HG03342 (cell line): ENCODE data around the gene OSBPL1A.
"Not testable (repeated sequence)": the region's sequence is repeated elsewhere in the genome, so short reads cannot be mapped to it uniquely, and the experiment has no call there.

Experiments used
- ATAC-seq: cut with Tn5 transposase; IDR thresholded peaks from one replicate; pipeline ENCODE4 v1.9.1; 2021; ENCODE audit warnings: mild to moderate bottlenecking, moderate library complexity; ENCODE audit not compliant: unreplicated experiment

Gene OSBPL1A

DNA sequence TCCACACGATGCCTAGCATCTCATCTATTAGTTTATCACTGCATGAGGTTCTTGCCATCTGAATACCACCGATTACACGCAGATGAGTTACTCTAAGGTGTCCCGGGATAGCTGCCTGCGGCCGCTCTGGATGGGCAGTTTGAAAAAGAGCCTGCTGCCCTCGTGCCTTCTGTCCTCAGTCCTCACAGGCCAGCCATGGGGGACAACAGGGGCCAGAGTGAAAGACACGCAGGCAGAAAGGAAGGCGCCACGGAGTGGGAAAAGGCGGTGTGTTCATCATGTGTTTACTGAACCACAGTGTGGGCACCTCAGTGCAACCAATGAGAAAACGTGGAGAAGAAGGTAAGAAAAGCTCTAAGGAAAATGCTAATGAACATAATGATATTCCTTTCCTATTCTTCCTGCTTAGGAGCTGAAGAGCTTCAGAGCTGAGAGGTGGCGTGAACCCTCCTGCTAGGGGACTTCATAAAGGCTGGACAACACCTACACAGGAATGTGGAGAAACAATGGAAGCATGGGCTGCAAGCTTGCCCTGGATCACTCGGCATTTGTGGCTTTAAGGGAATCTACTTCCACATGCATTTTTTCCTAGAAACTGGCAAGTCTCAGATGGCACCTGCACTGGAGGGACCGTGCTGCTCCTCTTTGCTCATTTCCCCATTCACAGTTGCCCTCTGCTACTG is 207.8 kb downstream of the OSBPL1A start:
- no peak for ATAC-seq

DNA sequence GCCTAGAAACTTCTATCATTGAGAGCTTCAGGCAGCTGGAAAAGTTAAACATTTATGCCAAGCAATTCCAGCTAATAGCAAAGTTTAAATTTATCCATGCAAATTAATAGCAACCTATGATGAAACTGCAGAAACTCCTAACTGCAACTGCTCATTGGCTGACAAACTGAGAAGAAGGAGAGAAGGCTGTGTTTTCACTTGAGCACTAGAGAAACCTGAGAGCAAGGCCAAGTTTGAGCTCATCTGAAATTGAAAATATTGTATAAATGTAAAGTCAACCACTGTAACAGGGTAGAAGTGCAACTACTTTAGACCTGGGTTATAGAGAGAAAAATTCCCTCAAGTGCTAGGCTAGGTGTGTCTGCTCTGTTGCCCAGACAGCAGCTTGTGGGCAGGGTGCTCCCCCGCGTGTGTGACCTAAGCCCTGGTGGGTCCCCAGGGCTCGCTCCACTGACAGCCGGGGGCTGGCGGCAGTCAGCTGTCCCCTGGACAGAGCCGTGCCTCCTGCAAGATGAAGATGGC is 208.6 kb downstream of the OSBPL1A start:
- ATAC-seq, result peak; percentile 79

DNA sequence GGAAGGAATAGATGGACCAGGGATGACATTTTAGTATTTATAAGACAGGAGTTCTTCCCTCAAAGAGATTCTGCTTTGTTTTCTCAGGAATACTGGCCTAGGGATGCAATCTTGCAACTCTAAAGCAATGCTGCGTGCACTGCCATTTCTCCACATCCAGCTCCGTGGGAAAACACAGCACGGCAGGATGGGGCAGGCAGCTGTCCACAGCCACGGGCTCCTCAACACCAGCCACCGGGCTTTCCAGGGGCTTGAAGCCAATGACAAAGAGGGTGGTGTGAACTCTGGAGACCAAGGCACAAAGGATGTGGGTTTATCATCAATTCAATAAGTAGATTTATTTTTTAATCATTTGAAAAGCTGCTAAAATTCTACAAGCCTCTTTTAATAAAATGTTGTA is 209.5 kb downstream of the OSBPL1A start:
- no peak for ATAC-seq

DNA sequence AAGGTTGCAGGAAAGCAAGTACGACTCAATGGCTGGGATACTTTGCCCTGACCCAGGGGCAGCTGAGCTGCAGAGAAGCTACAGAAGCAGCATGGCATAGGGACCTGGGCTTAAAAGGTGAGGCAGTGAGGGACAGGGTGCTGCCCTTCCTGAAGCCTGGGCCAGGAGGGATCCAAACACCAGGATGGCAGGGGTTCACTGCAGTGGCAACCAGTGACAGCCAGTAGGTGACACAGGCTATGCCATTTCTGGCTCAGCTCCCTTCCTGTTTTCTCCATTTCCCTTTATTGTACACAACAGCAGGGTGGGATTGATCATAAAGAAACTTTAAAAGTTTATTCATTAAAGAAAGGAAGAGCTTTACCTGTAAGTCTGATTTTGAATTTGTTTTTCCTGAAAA is 209.9 kb downstream of the OSBPL1A start:
- no peak for ATAC-seq

DNA sequence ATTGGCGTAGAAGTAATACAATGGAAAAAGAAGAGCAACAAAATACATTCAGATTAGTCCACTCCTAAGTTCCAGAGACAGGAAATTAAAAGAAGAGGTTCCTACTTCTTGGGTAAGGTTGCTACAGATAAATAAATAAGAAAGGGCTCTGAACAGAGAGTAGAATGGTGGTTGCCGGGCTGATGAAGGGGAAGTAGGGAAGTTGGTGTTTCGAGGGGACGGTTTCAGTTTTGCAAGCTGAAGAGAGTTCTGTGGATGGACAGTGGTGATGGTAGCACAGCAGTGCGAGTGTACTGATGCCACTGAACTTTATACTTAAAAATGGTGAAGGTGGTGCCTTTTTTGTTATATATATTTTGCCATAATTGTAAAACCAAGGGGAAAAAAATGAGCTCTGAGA is 210.6 kb downstream of the OSBPL1A start:
- ATAC-seq, result peak; percentile 49

DNA sequence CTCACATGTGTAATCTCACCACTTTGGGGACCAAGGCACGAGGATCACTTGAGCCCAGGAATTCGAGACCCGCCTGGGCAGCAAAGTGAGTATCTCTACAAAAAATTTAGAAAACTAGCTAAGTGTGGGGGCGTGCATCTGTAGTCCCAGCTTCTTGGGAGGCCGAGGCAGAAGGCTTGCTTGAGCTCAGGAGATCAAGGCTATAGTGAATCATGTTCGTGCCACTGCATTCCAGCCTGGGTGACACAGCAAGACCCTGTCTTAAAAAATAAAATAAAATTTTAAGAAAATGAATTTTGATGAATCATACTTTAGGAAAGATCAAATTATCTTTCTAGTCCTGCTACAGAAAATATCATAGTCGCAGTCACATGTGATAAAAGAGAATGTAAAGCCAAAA is 211.8 kb downstream of the OSBPL1A start:
- ATAC-seq, result no peak

DNA sequence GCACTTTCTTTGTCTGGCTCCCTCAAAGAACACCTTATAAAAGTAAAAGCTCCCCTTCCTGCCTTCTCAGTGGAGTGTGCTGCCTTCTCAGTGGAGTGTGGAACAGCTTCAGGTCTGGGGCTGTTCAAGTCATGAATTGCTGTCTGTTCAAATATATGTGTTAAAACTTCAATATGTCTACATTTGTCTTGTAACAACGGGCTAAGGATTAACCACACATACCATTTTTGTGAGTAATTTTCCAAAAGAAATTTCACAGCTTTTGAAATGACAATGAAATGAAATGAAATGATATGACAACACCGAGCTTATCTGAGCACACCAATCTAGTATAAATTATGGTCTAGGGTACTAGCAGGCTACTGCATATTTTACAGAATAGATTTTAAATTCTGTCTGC is 215.8 kb downstream of the OSBPL1A start:
- ATAC-seq, result no peak

DNA sequence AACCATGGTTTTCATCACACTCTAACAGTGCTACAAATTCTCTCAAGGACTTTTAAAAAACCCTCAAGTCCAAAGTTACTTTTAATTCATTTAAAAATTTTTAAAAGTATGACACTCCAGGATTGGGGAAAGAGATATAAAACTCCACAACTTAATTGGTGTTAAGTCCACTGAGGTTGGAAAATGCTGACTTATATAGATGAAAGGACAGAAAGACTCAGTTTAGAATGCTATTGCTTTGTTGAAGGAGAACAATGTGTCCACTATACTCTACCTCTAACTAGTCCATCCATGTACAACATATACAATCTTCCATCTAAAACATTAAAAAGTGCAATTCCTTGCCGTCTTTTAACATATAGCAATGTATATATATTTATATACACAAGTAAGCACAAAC is 217.6 kb downstream of the OSBPL1A start:
- ATAC-seq, result no peak

DNA sequence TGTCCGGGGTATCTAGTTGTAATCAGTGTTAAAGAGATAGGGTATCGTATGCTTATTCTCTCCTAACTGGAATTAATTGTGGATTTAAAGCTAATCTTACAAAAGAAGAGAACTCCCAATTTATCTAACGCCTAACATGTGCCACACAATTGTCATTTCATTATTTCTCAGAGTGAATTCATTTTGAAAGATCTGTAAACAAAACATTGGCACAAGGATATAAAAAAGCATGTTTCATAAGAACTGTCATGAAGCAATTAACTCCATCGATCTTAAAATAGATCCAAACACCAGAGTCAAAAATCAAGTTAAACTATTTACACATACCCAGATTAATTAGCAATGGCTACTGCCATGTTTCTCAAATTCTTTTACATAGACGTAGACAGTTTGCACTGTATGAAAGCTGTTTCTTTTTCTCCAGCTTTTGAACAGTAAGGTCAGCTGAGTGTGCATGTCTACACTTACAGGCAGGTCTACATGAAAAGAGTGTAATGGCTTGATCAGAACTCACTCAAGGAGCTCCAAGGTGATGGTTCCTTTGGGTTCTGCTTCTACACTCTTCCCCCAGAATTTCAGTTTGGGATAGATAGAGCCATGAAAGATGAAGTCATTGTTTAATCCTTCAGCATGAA is 220.0 kb downstream of the OSBPL1A start:
- no peak for ATAC-seq

DNA sequence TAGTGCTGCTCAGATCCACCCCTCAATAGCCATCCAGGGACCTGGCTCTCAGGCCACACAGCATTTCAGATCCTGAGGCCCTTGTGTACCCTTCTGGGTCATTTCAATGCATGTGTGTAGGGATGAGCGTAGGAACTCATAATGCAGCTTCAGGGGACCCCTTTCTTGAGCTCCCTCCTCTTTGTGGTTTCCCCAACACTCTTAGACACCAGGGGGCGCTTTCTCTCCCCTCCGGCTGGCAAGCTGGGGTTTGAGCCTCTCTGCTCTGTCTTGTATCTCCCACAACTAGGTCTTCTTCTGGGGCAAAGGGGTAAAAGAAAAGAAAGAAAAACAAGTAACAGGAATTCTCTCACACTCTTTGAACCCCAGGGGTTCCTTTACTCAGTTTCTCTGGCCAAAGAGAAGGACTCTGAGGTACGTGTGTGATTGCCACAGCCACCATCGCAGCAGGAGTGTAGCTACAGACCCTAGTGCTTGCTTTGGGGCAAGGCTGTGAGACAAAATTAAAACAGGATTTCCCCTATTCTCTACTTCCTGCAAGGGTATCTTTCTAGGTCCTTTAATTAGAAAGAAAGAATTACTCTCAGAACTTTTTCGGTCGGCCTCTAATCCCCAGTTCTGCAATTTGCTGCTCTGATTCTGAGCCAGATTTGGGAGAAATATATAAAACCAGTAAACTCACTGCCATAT is 220.8 kb downstream of the OSBPL1A start:
- ATAC-seq, result peak; percentile 85

DNA sequence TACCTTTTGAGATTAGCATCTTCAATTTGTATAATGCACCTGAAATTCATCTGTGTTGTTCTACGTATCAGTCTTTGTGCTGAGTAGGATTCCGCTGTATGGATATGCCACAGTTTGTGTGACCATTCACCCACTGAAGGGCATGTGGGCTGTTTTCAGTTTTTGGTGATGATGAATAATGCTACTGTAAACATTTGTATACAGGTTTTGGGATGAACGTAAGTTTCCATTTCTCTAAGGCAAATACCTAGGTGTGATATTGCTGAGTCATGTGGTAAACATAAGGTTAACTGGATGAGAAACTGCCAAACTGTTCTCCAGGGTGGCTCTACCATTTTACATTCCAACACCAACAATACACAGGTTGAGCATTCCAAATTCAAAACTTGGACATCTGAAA is 223.6 kb downstream of the OSBPL1A start:
- no peak for ATAC-seq

DNA sequence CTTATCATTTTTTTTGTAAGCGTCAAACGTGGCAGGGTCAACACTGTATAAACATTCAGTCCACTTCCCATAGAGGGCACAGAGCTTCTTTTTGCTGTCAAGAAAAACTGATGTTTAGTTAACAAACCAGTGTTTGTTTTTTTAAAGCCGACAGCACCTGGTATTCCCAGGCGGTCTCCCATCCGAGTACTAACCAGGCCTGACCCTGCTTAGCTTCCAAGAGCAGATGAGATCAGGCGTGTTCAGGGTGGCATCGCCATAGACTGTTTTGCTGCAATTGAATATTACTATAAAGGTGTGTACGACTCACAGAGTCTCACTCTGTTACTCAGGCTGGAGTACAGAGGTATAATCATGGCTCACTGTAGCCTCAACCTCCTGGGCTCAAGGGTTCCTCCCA is 227.3 kb downstream of the OSBPL1A start:
- ATAC-seq, result no peak

DNA sequence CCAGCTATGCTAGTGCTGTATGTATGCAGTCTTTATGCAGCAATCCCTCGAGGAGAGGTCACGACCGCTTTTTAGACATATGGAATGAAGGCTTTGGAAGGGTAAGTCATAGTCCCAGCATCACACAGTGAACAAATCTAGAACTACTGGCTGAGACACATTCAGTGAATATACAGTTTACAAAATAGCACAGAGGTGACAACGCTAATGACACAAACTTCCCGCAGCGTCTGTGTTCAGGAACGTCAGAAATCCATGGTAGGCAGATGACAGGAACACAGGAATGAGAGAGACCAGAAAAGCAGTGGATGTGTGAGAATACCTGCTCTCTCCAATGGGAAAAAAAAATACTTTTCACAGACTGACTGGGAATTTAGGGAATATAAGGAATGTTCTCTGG is 229.1 kb downstream of the OSBPL1A start:
- no peak for ATAC-seq

DNA sequence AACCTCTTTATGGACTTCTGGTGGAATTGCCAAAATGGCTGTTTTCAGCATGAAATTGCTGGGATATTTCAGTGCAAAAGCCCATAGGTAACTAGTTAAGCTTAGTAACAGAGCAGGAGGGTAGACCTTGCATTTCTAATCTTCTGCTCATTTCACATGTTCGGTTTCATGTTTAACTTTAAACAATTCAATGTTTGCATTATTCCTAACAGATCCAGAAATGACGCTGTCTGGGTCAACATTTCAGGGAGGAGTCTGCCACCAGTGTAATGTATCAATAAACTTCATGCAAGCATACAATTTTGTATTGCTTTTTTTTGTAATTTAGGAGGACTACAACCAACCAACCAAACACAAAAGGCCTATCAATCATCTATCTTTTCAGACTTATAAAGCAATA is 236.3 kb downstream of the OSBPL1A start:
- ATAC-seq, result no peak

DNA sequence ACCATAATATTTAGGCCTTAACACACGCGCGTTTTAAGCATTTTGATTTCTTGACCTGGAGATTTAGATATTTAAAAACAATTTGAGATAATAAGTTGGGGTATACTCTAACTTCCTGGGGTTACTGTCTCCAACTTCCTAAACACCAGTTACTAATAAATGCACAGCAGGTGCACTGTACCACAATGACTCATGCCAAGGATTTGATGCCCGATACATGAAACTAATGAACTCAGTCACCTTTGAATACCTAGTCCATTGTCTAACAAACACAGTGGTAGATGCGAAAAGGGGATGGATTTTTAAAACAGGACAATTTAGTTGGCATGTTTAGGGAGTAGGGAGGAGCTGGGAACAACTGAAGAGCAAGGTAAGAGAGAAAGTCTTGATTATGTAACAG is 237.5 kb downstream of the OSBPL1A start:
- no peak for ATAC-seq

DNA sequence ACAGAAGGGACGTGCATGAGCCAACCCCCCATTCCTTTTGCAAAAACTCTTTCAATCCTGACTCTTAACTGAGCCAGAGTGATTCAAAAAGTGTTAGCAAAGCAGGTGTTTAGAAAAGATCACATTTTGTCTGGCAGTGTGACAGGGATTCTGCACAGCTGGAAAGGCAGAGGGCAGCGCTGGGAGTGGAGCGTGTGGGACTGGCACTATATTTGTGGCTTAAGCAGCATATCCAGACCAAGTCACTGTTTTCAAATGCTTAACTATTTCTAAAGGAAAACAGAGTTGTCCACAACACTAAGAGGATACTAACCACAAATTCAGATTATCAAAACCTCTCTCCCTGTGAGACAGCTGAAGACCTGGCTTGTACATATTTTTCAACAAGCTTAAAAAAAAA is 239.8 kb downstream of the OSBPL1A start:
- no peak for ATAC-seq

DNA sequence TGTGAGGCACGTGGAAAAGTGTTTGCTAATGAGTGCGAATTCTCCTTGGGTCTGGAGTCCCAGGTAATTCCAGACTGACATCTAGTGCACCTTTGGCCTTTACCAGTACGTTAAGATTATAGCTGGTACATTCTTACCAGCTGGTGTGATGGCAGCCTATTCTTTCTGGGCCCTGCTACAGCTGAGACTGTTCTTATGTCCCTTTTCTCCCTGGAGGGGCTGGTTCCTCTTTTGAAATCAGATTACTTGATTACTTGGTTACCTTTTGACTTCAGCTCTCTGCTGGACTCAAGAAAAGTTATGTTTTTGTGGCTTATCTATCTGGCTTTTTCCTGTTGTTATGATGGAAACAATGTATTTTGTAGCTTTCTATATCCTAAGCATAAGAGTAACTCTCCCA is 244.2 kb downstream of the OSBPL1A start:
- ATAC-seq, result no peak

DNA sequence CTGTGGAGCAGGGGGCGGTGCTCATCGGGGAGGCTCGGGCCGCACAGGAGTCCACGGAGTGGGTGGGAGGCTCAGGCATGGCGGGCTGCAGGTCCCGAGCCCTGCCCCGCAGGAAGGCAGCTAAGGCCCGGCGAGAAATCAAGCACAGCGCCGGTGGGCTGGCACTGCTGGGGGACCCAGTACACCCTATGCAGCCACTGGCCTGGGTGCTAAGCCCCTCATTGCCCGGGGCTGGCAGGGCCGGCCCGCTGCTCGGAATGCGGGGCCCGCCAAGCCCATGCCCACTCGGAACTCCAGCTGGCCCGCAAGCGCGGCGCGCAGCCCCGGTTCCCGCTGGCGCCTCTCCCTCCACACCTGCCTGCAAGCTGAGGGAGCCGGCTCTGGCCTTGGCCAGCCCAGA is 248.0 kb downstream of the OSBPL1A start:
- ATAC-seq, result not testable (repeated sequence)

DNA sequence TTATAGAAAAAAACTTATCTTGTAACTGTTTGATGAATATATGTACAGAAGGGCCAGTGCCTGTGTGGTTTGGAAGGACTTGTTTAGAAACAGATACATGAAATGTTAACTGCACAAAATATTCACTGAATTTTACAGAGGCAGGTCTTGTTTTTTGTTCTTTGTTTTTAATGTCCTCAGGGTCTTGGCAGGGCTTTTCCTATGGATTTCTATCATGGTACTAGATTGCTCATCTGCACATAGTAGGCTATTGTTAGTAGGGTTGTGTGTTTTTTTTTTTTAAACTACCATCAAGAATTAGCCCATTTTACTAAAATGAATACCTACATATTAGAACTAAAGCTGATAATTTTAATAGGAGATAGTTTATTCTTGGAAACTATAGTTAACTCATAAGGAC is 255.2 kb downstream of the OSBPL1A start:
- no peak for ATAC-seq

DNA sequence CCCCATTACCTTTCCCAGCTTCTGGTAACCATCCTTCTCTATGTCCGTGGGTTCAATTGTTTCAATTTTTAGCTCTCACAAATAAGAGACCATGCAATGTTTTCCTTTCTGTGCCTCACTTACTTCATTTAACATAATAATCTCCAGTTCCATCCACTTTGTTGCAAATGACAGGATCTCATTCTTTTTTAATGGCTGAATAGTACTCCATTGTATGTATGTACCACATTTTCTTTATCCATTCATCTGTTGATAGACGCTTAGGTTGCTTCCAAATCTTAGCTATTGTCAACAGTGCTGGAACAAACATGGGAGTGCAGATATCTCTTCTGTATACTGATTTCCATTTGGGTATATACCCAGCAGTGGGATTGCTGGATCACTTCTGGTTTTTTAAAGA is 256.9 kb downstream of the OSBPL1A start:
- ATAC-seq, result no peak

DNA sequence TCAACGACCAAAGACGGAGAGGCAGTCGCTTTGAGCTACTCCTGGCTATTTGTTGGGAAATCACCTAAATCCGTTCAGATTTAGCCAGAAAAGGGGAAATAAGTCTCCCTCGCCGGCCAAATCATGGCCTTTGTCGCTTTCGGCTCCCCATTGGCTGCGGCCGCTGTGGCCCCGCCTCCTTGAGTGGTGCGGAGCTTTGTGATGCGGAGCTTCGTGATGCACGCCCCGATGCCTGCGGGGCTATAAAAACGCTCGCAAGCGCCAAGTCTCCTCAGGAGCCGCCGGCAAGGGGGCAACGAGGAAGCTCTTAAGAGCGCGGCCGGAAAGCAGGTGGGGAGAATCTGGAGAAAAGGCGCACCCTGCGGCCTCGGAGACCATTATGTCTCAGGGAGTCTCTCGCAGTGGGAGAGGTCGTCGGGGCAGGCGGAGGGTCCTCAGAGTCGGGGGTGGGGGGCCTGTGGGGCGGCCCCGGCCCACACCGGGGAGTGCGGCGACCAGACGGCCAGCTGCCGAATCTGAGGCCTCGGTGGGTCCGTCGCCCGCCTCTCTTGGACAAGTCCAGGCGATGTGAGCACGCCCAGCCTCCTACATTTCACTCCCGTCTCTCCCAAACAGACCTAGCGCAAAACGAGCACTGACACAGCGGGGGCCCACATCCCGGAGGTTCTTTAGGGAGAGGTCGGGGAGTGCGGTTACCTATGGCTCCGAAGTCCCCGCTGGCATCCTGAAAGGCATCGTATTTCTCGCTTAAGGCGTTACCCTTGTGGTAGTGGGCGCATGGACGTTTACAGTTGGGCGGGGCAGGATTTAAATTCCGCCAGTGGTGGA is 258.6 kb downstream of the OSBPL1A start, which contains the start of gene CABYR:
TSS of gene CABYR (plus strand) at position 274 of the 828 bp plus-strand sequence. CDS start 4,053 bp downstream, outside the sequence.
- ATAC-seq, result peak; percentile 91
